Skeletal muscle satellite cell (primary cell): ENCODE data around the gene MED14.
A peak's percentile ranks its signal among the peaks of the same experiment; 100 is the strongest.
"Not testable (repeated sequence)": the region's sequence is repeated elsewhere in the genome, so short reads cannot be mapped to it uniquely, and the experiment has no call there.

Experiments
- H3K27me3 ChIP-seq: 2 replicates; pipeline ENCODE4 v1.7.0; 2013; ENCODE audit warnings: low read length; ENCODE audit not compliant: control insufficient read depth, insufficient read depth
- H3K36me3 ChIP-seq: 2 replicates; pipeline ENCODE4 v1.7.0; 2013; ENCODE audit warnings: mild to moderate bottlenecking, control low read depth, low read length; ENCODE audit not compliant: insufficient read depth
- H3K4me1 ChIP-seq: 2 replicates; pipeline ENCODE4 v1.7.0; 2013; ENCODE audit warnings: low read length; ENCODE audit not compliant: control insufficient read depth, insufficient read depth
- H3K4me2 ChIP-seq: 2 replicates; pipeline ENCODE4 v1.7.0; 2013; ENCODE audit warnings: mild to moderate bottlenecking, low read length
- H3K4me3 ChIP-seq: 2 replicates; pipeline ENCODE4 v1.7.0; 2013; ENCODE audit warnings: low read length
- H3K9ac ChIP-seq: 2 replicates; pipeline ENCODE4 v1.7.0; 2013; ENCODE audit warnings: mild to moderate bottlenecking, low read depth, low read length, moderate library complexity
- H3K9me3 ChIP-seq: replicated peaks from 2 replicates; pipeline ENCODE4 v1.7.0; 2013; ENCODE audit warnings: mild to moderate bottlenecking, control low read depth, low read length

MED14 gene

DNA sequence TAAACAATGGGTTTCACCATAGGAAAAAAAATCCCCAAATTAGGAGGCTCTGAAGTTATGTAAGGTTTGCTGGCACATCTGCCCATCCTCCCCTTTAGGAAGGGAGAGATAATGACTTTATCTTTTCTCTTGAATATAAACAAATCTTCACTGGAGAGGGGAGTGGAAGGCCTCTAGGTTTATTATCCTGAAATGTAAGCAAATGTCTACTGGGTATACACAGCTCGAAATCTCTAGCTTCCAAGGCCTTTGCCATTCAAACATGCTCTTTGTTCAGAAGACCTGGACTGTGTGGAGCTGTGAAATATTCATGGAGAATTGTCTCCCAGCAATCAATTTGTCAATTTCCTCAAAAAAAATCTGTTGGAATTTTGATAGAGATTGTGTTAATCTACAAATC is 21.7 kb upstream of the MED14 start:
- H3K4me3 ChIP-seq, result no peak overlapping the region
- peaks cover 11% of the 10 kb centered on the region for H3K4me1 ChIP-seq
- H3K4me2 ChIP-seq, result no peak overlapping the region
- H3K9ac ChIP-seq, result no peak overlapping the region
- no peaks in the 10 kb centered on the region for H3K36me3 ChIP-seq
- peaks cover 37% of the 10 kb centered on the region for H3K27me3 ChIP-seq
- peaks cover 2% of the 10 kb centered on the region for H3K9me3 ChIP-seq

DNA sequence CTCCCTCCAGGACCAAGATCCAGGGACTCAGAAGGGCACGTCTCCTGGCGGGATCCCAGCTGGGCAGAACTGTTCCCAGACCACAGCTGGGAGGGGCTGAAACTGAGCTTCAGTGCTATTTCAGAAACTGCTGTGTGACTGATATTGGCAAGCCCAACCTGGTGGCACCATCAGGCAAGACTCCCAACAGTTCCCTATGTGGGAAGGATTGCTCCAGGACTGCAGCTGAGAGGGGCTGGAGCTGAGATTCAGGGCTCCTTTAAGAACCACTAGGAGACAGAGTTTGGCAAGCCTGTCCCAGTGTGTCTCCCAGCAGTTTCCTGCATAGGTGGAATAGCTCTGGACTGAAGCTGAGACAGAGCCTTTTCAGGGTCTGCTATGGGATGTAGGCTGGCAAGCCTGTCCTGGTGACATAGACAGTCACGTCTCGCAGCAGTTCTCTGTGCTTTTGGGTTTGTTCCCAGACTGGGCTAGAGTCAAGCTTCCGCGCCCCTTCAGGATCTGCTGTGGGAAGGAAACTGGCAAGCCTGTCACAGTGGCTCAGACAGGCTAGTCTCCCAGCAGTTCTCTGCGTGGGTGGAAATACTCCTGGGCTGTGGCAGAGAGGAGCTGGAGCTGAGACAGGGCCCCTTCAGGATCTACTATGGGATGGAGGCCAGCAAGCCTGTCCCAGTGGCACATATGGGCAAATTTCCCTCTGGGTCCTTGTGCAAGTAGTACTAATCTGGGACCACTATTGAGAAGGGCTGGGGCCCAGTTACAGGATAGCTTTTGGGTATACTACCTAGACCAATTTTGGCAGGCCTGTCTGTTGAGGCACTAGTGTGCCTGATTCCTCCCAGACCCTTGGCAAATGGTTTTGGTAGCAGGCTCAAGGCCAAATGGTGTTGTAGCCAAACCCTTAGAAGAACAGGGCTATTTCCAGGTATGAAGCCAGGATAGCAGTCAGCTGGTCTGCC is 20.2 kb upstream of the MED14 start:
- Histone ChIP-seq H3K4me3 (no peak overlapping the region), H3K9me3 (peaks cover 5% of the 10 kb centered on the region), H3K9ac (no peak overlapping the region), H3K4me1 (peaks cover 11% of the 10 kb centered on the region), H3K4me2 (peak overlapping the region; percentile 32), H3K36me3 (no peaks in the 10 kb centered on the region), H3K27me3 (peaks cover 32% of the 10 kb centered on the region)

DNA sequence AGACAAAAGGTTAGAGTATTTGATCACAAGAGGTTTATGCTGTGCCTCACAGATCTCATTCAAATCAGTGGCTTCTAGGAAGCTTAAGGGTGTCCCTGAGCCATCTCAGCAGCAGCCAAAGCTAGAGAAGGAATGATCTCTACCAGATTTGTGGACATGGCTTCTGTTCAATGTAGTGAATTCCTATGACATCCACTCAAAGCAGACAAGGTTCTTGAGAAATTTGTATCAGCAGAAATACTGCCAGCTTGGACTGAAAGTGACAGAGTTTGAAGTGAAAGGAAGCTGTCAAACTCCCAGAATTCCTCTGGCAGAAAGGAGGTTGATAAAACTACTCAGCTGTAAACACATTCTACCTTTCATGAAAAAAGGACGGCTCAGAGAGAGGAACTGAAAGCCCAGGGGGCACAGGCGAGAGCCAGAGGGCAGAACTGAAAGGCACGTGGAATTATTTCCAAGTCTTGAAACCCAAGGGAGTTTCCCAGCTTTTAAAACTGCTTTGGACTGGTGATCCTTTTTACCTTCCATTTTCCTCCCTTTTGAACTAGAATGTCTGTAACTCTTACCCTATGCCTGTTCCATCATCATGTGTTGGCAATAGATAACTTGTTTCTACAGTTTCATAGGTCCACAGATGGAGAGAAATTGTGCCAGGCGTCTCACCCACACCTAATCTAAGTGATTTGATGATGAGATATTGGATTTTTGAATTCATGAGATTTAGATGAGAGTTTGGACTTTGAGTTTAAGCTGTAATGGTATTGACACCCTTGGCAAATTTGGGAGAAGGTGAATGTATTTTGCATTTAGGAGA is 14.5 kb upstream of the MED14 start:
- no peak overlapping the region for H3K4me2 ChIP-seq
- no peak overlapping the region for H3K9ac ChIP-seq
- H3K27me3 ChIP-seq, result peaks cover 30% of the 10 kb centered on the region
- no peak overlapping the region for H3K4me3 ChIP-seq
- no peaks in the 10 kb centered on the region for H3K4me1 ChIP-seq
- peaks cover 5% of the 10 kb centered on the region for H3K9me3 ChIP-seq
- H3K36me3 ChIP-seq, result no peaks in the 10 kb centered on the region

DNA sequence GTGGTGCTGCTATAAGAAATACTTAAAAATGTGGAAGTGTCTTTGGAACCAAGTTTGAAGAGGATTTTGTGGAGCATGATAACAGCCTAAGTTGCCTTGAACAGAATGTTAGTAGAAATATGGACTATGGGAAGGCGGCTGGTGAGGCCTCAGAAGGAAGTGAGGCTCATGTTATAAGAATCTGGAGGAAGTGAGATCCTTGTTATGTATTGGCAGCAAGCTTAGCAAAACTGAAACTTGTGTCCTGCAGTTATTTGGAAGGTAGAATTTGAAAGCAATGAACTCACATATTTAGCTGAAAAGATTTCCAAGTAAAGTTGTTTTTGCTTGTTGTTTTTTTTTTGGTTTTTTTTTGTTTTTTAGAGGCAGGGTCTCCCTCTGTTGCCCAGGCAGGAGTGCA is 13.6 kb upstream of the MED14 start:
- no peak overlapping the region for H3K4me2 ChIP-seq
- no peak overlapping the region for H3K4me3 ChIP-seq
- peaks cover 5% of the 10 kb centered on the region for H3K9me3 ChIP-seq
- H3K9ac ChIP-seq, result no peak overlapping the region
- H3K36me3 ChIP-seq, result no peaks in the 10 kb centered on the region
- peaks cover 30% of the 10 kb centered on the region for H3K27me3 ChIP-seq
- H3K4me1 ChIP-seq, result no peaks in the 10 kb centered on the region

DNA sequence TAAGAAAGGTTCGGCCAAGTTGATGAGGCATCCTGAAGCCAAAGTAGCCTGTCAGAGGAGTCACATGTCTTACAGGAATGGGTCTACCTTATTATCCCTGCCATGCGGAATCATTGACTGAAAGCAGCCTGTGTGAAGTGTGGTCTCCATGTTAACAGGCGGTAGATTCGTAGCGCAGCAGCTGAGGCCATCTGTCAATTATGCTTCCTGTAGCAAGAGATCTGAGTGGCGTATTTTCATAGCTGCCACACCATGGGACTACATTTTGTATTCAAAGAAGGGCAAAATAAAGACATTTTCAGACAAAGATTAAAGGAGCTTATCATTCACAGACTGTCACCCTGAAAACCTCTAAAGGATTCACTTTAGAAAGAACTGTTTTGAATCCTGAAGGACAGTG is 11.2 kb upstream of the MED14 start:
- H3K9ac ChIP-seq, result no peak overlapping the region
- H3K4me3 ChIP-seq, result no peak overlapping the region
- no peaks in the 10 kb centered on the region for H3K4me1 ChIP-seq
- no peaks in the 10 kb centered on the region for H3K36me3 ChIP-seq
- no peak overlapping the region for H3K4me2 ChIP-seq
- H3K9me3 ChIP-seq, result no peaks in the 10 kb centered on the region
- peaks cover 32% of the 10 kb centered on the region for H3K27me3 ChIP-seq

DNA sequence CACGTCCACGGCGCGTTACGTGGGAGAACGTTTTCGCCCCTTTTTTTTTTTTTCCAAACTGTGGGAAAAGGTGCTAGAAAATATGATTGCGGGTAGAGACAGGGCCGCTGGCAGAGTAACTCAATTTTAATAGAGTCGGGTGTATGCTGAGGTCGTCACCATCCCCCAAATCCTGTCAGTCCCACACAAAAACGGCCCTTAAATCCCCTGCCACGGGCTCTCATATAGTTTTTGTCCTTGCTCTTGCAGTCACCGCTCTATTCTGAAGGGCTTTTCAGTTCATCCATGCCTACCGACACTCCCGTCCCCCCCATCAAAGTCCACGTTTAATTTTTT is 796 bp upstream of the MED14 start:
- Histone ChIP-seq H3K4me1 (peaks cover 8% of the 10 kb centered on the region), H3K36me3 (no peaks in the 10 kb centered on the region), H3K9me3 (no peaks in the 10 kb centered on the region), H3K9ac (peak overlapping the region; percentile 94), H3K4me2 (peak overlapping the region; percentile 87), H3K4me3 (peak overlapping the region; percentile 80), H3K27me3 (peaks cover 18% of the 10 kb centered on the region)

DNA sequence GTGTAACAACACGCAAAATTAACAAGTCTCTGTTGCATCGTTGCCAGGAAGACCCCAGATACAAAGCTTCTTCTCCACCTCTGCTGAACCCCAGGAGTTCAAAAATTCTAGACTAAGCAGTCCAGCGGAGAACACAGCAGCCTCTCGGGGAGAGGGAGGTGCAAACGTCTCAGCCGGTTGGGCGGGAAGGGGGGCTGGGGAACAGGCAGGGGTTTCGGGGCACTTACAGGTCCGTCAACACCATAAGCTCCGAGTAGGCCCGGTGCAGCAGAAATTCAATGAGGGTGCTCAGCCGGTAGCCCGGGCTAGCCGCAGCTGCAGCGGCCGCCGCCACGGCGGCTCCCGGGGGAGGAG is 394 bp downstream of the MED14 start:
- H3K4me1 ChIP-seq, result peaks cover 8% of the 10 kb centered on the region
- H3K4me3 ChIP-seq, result peak overlapping the region; percentile 80
- H3K9me3 ChIP-seq, result no peaks in the 10 kb centered on the region
- H3K4me2 ChIP-seq, result peak overlapping the region; percentile 87
- peak overlapping the region; percentile 94 for H3K9ac ChIP-seq
- no peaks in the 10 kb centered on the region for H3K36me3 ChIP-seq
- peaks cover 20% of the 10 kb centered on the region for H3K27me3 ChIP-seq

DNA sequence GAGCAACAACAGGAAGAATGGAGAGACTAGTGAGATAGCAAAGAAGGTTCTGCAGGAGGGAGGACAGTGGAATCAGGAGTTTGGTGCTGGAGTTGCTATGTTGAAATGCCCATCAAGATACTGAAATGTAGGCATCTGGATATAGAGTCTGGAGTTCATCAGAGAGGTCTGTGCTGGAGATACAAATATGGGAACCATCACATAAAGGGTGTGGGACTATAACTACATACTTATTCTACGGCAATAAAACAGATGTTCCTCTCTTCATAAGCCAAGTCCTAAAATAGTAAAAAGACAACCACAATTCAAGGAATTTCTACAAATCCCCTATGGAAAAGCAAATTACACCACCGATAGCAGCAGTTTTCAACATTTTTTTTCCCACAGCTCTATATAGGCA is 1.6 kb downstream of the MED14 start:
- H3K9me3 ChIP-seq, result no peaks in the 10 kb centered on the region
- H3K36me3 ChIP-seq, result no peaks in the 10 kb centered on the region
- peak overlapping the region; percentile 94 for H3K9ac ChIP-seq
- peaks cover 8% of the 10 kb centered on the region for H3K4me1 ChIP-seq
- H3K4me2 ChIP-seq, result peak overlapping the region; percentile 87
- peak overlapping the region; percentile 80 for H3K4me3 ChIP-seq
- peaks cover 17% of the 10 kb centered on the region for H3K27me3 ChIP-seq

DNA sequence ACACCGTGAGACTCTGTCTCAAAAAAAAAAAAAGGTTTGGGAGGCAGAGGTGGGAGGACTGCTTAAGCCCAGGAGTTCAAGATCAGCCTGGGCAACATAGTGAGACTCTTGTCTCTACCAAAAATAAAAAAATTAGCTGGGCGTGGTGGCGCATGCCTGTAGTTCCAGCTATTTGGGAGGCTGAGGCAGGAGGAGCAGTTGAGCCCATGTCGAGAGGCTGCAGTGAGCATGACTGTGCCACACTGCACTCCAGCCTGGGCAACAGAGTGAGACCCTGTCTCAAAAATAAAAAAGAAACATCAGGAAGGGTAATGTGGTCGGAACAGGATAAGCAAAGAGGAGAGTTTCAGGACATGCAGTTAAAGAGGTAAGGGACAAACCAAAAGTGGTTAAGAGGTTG is 2.8 kb downstream of the MED14 start:
- H3K36me3 ChIP-seq, H3K9ac ChIP-seq, H3K9me3 ChIP-seq, H3K4me1 ChIP-seq, H3K4me2 ChIP-seq, H3K4me3 ChIP-seq: not testable (repeated sequence)
- peaks cover 15% of the 10 kb centered on the region for H3K27me3 ChIP-seq

DNA sequence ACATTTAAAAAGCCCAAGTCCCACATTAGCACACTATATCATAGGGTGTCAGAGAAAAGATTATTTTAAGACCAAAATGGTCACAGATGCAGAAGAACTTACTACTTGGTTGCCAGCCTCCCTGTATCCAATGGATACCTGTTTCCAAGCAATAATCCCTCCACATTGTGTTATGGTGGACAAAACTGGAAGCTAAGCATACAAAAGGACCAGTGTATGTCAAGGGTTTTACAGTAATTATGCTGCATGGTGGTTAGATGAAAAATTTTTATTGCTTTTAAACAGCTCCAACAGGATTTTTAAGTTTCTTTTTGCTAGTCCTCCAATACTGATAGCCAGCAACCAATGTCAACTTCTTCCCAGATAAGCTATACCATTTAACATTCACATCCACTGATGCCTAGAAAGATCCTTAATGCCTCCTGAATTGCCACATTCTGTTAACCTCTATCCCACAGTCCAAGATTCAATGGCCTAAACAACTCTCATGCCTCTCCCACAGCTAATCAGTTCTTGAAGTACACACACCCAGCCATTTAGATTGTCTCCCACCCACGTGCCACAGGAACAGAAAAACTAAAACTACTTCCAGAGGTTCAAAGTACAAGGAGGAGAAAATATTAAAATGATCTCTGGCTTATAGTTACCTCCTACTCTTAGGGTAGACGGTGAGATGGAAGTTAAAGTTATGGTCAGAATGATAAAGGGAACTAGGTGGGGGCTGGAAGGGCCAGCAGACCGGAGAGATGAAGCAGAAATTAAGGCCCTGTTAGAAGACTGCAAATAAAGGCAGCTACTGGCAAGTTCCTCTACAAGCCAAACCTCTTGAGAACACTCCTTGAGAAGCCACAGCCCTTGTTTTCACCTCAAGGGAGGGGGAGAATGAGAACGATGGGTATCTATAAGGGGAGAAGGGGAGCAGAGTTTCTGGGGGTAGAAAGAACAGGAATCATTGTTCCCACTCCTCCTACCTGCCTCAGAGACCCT is 5.5 kb downstream of the MED14 start:
- H3K4me3 ChIP-seq, result no peak overlapping the region
- no peaks in the 10 kb centered on the region for H3K9me3 ChIP-seq
- no peak overlapping the region for H3K4me2 ChIP-seq
- H3K36me3 ChIP-seq, result no peaks in the 10 kb centered on the region
- peaks cover 15% of the 10 kb centered on the region for H3K27me3 ChIP-seq
- no peak overlapping the region for H3K9ac ChIP-seq
- peaks cover 4% of the 10 kb centered on the region for H3K4me1 ChIP-seq
